Measurements from ENCODE around the gene TP53BP2.

DNA sequence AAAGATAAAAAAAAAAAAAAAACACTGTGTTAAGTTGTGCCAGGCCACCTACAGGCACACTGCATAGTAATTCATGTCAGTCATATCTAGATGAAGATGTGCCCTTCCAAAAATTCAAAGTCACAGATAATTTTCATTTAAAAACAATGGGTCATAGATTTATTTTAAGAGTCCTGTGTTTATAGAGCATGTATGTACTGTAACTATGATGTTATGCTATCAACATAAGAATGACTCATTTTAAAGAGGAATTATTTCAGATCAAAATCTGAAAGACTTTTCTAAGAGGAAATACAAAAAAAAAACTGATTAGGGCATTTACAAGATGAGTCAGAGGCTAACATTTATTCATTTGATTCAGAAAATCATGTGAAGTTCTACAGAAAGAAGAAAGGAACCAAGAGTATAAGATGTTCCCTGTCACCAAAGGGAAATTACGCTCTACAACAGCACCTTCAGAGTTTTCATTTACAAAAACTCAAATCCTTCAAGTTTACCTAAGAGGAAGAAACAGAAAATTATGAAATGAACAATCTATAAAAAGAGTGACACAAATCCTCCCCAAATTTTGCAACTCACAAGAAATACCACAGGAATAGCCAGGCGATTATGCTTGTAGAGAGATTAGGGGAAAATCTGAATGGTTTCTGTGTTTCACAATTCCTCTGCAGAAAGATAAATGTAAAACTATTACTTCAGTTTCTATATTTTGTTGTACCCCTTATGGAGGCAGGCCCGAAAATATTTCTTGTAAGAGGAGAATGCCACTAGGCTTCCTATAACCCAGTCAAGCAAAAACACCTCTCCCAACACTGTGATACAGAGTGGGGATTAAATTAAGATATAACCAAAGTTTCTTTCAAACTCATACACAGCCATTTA is 13.8 kb downstream of the TP53BP2 start:
- TF ChIP-seq, protein P1, sequence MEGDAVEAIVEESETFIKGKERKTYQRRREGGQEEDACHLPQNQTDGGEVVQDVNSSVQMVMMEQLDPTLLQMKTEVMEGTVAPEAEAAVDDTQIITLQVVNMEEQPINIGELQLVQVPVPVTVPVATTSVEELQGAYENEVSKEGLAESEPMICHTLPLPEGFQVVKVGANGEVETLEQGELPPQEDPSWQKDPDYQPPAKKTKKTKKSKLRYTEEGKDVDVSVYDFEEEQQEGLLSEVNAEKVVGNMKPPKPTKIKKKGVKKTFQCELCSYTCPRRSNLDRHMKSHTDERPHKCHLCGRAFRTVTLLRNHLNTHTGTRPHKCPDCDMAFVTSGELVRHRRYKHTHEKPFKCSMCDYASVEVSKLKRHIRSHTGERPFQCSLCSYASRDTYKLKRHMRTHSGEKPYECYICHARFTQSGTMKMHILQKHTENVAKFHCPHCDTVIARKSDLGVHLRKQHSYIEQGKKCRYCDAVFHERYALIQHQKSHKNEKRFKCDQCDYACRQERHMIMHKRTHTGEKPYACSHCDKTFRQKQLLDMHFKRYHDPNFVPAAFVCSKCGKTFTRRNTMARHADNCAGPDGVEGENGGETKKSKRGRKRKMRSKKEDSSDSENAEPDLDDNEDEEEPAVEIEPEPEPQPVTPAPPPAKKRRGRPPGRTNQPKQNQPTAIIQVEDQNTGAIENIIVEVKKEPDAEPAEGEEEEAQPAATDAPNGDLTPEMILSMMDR (IDR thresholded peaks at IDR 0.05), result no peak
- no peak for TF ChIP-seq POLR2A (IDR thresholded peaks at IDR 0.05)
